Trophoblast cell (in vitro differentiated cells and primary cell): Measurements from ENCODE around the gene FAM131B.

Source experiments
- DNase-seq, 2 donors: peaks; one replicate each; pipeline ENCODE4 v3.0.0-alpha.2; 2016
- H2AFZ ChIP-seq: 2 replicates; pipeline ENCODE4 v1.6.1; 2013; ENCODE audit warnings: low read length, moderate library complexity, mild to moderate bottlenecking; ENCODE audit not compliant: insufficient read depth, poor library complexity
- H2AK5ac ChIP-seq: 2 replicates; pipeline ENCODE4 v1.6.1; 2013; ENCODE audit warnings: mild to moderate bottlenecking, low read length
- H2BK120ac ChIP-seq: 2 replicates; pipeline ENCODE4 v1.6.1; 2013; ENCODE audit warnings: low read length, mild to moderate bottlenecking, moderate library complexity; ENCODE audit not compliant: insufficient read depth, poor library complexity
- H2BK12ac ChIP-seq: 2 replicates; pipeline ENCODE4 v1.6.1; 2013; ENCODE audit warnings: mild to moderate bottlenecking, low read length, moderate library complexity
- H2BK5ac ChIP-seq: 2 replicates; pipeline ENCODE4 v1.6.1; 2013; ENCODE audit warnings: low read length, low read depth, moderate library complexity, mild to moderate bottlenecking; ENCODE audit not compliant: poor library complexity
- H3K14ac ChIP-seq: 2 replicates; pipeline ENCODE4 v1.6.1; 2013; ENCODE audit warnings: mild to moderate bottlenecking, low read length
- H3K18ac ChIP-seq: 2 replicates; pipeline ENCODE4 v1.6.1; 2013; ENCODE audit warnings: mild to moderate bottlenecking, low read length
- H3K23ac ChIP-seq: 2 replicates; pipeline ENCODE4 v1.6.1; 2013; ENCODE audit warnings: low read length
- H3K27ac ChIP-seq: 2 replicates; pipeline ENCODE4 v1.5.1; 2013; ENCODE audit warnings: low read depth, mild to moderate bottlenecking, inconsistent platforms, low read length, moderate library complexity
- H3K27me3 ChIP-seq: 2 replicates; pipeline ENCODE4 v1.6.1; 2013; ENCODE audit warnings: inconsistent platforms, mild to moderate bottlenecking, low read length, moderate library complexity; ENCODE audit not compliant: insufficient read depth
- H3K36me3 ChIP-seq, 2 experiments: 1 replicate in 1 of 2; 2 replicates in 1 of 2; pipeline ENCODE4 v1.6.1; 2013; ENCODE audit warnings: low read length in 2 of 2, mild to moderate bottlenecking in 2 of 2, moderate library complexity in 1 of 2; ENCODE audit not compliant: insufficient read depth in 2 of 2, control insufficient read depth in 1 of 2
- H3K4ac ChIP-seq: 2 replicates; pipeline ENCODE4 v1.6.1; 2013; ENCODE audit warnings: low read depth, mild to moderate bottlenecking, low read length, moderate library complexity
- H3K4me1 ChIP-seq, 2 experiments: 1 replicate in 1 of 2; 2 replicates in 1 of 2; pipeline ENCODE4 v1.6.1; 2013; ENCODE audit warnings: low read length in 2 of 2, mild to moderate bottlenecking in 2 of 2, moderate library complexity in 1 of 2; ENCODE audit not compliant: insufficient read depth in 2 of 2, control insufficient read depth in 1 of 2
- H3K4me2 ChIP-seq: 2 replicates; pipeline ENCODE4 v1.6.1; 2013; ENCODE audit warnings: inconsistent platforms, mild to moderate bottlenecking, low read length, moderate library complexity
- H3K4me3 ChIP-seq: 2 replicates; pipeline ENCODE4 v1.5.1; 2013; ENCODE audit warnings: mild to moderate bottlenecking, low read depth, low read length, inconsistent platforms
- H3K79me1 ChIP-seq: one replicate; pipeline ENCODE4 v1.6.1; 2013; ENCODE audit warnings: low read length
- H3K79me2 ChIP-seq: 2 replicates; pipeline ENCODE4 v1.6.1; 2013; ENCODE audit warnings: low read length, mild to moderate bottlenecking; ENCODE audit not compliant: control insufficient read depth, insufficient read depth, poor library complexity
- H3K9ac ChIP-seq: 2 replicates; pipeline ENCODE4 v1.6.1; 2013; ENCODE audit warnings: mild to moderate bottlenecking, low read length
- H3K9me3 ChIP-seq: 2 replicates; pipeline ENCODE4 v1.6.1; 2013; ENCODE audit warnings: low read depth, mild to moderate bottlenecking, control low read depth, inconsistent platforms, low read length; ENCODE audit not compliant: insufficient read depth
- H4K12ac ChIP-seq: 2 replicates; pipeline ENCODE4 v1.6.1; 2013; ENCODE audit warnings: low read depth, mild to moderate bottlenecking, low read length, moderate library complexity
- H4K8ac ChIP-seq: 2 replicates; pipeline ENCODE4 v1.6.1; 2013; ENCODE audit warnings: low read depth, mild to moderate bottlenecking, low read length, moderate library complexity
- H4K91ac ChIP-seq: one replicate; pipeline ENCODE4 v1.6.1; 2013; ENCODE audit warnings: low read depth, mild to moderate bottlenecking, low read length, moderate library complexity
- WGBS: extraction: QIAGEN DNeasy Blood & Tissue Kit; methylation state at CpG from one replicate; pipeline ENCODE4 v1.1.7; 2013; ENCODE audit warnings: missing lambda C conversion rate; ENCODE audit not compliant: insufficient read length, insufficient coverage; ENCODE audit errors: extremely low coverage; 5-methylcytosine and 5-hydroxymethylcytosine counted together

The FAM131B gene

GRCh38 chr7:143331179-143331801 is 31.2 kb downstream of the FAM131B start:
- no peaks in the 10 kb centered on the region for H3K79me1 ChIP-seq
- no peaks in the 10 kb centered on the region for H3K36me3 ChIP-seq
- WGBS, result no CpG with 5 or more reads among the region's 8 CpGs
- no peak overlapping the region for H3K14ac ChIP-seq
- no peaks in the 10 kb centered on the region for H3K9me3 ChIP-seq
- H2AFZ ChIP-seq, result no peak overlapping the region
- DNase-seq, result no peak
- H2BK5ac ChIP-seq, result no peak overlapping the region
- H3K4me2 ChIP-seq, result no peak overlapping the region
- H3K4ac ChIP-seq, result no peak overlapping the region
- H4K8ac ChIP-seq, result no peak overlapping the region
- no peak overlapping the region for H3K27ac ChIP-seq
- H3K4me3 ChIP-seq, result no peak overlapping the region
- H2AK5ac ChIP-seq, result no peak overlapping the region
- H4K91ac ChIP-seq, result no peak overlapping the region
- H3K27me3 ChIP-seq, result no peaks in the 10 kb centered on the region
- no peaks in the 10 kb centered on the region for H3K79me2 ChIP-seq
- H4K12ac ChIP-seq, result no peak overlapping the region
- H2BK12ac ChIP-seq, result no peak overlapping the region
- H3K4me1 ChIP-seq, result no peaks in the 10 kb centered on the region
- no peak overlapping the region for H3K23ac ChIP-seq
- H3K9ac ChIP-seq, result no peak overlapping the region
- H3K18ac ChIP-seq, result no peak overlapping the region
- H2BK120ac ChIP-seq, result no peak overlapping the region

GRCh38 chr7:143329471-143330170 is 32.9 kb downstream of the FAM131B start:
- no peak overlapping the region for H3K9ac ChIP-seq
- H3K9me3 ChIP-seq, result no peaks in the 10 kb centered on the region
- no peak overlapping the region for H3K18ac ChIP-seq
- no peak overlapping the region for H4K8ac ChIP-seq
- H2AFZ ChIP-seq, result no peak overlapping the region
- H2BK12ac ChIP-seq, result no peak overlapping the region
- no peak overlapping the region for H3K23ac ChIP-seq
- H2AK5ac ChIP-seq, result no peak overlapping the region
- H2BK5ac ChIP-seq, result no peak overlapping the region
- no peak overlapping the region for H3K4ac ChIP-seq
- no peak for DNase-seq
- no peak overlapping the region for H3K4me3 ChIP-seq
- H3K27me3 ChIP-seq, result no peaks in the 10 kb centered on the region
- H3K36me3 ChIP-seq, result no peaks in the 10 kb centered on the region
- H4K12ac ChIP-seq, result no peak overlapping the region
- H3K4me1 ChIP-seq, result no peaks in the 10 kb centered on the region
- no CpG with 5 or more reads among the region's 10 CpGs for WGBS
- H3K4me2 ChIP-seq, result no peak overlapping the region
- H3K27ac ChIP-seq, result no peak overlapping the region
- H3K79me2 ChIP-seq, result no peaks in the 10 kb centered on the region
- H4K91ac ChIP-seq, result no peak overlapping the region
- H3K14ac ChIP-seq, result no peak overlapping the region
- H2BK120ac ChIP-seq, result no peak overlapping the region
- H3K79me1 ChIP-seq, result no peaks in the 10 kb centered on the region

- Histone ChIP-seq H3K27ac (no peak overlapping the region), H4K12ac (no peak overlapping the region), H4K8ac (no peak overlapping the region), H3K23ac (no peak overlapping the region), H3K4me1 (no peaks in the 10 kb centered on the region), H3K4me2 (no peak overlapping the region), H3K9ac (no peak overlapping the region), H4K91ac (no peak overlapping the region), H3K79me2 (no peaks in the 10 kb centered on the region), H2BK5ac (no peak overlapping the region), H3K4ac (no peak overlapping the region), H2AFZ (no peak overlapping the region), H3K9me3 (no peaks in the 10 kb centered on the region), H3K79me1 (no peaks in the 10 kb centered on the region), H2BK120ac (no peak overlapping the region), H3K4me3 (no peak overlapping the region), H3K18ac (no peak overlapping the region), H2AK5ac (no peak overlapping the region), H3K27me3 (no peaks in the 10 kb centered on the region), H3K14ac (no peak overlapping the region), H3K36me3 (no peaks in the 10 kb centered on the region), H2BK12ac (no peak overlapping the region)
- WGBS, result no CpG with 5 or more reads among the region's 5 CpGs
- DNase-seq, result no peak
These were observed 34.6 kb downstream of the FAM131B start for GRCh38 chr7:143327903-143328302.

GRCh38 chr7:143325240-143325639 is 37.3 kb downstream of the FAM131B start:
- H3K14ac ChIP-seq, result no peak overlapping the region
- no peak overlapping the region for H3K23ac ChIP-seq
- H4K91ac ChIP-seq, result no peak overlapping the region
- H3K9me3 ChIP-seq, result no peaks in the 10 kb centered on the region
- H3K36me3 ChIP-seq, result no peaks in the 10 kb centered on the region
- no peaks in the 10 kb centered on the region for H3K79me2 ChIP-seq
- H3K18ac ChIP-seq, result no peak overlapping the region
- no peak overlapping the region for H3K4me3 ChIP-seq
- WGBS, result no CpG with 5 or more reads among the region's 2 CpGs
- H3K4ac ChIP-seq, result no peak overlapping the region
- no peak overlapping the region for H3K27ac ChIP-seq
- H2AFZ ChIP-seq, result no peak overlapping the region
- H3K4me2 ChIP-seq, result no peak overlapping the region
- DNase-seq, result no peak
- no peak overlapping the region for H2BK5ac ChIP-seq
- peaks cover 0 to 4% of the 10 kb centered on the region in 2 experiments for H3K4me1 ChIP-seq
- H4K8ac ChIP-seq, result no peak overlapping the region
- H4K12ac ChIP-seq, result no peak overlapping the region
- H2BK120ac ChIP-seq, result no peak overlapping the region
- H2BK12ac ChIP-seq, result no peak overlapping the region
- H3K79me1 ChIP-seq, result no peaks in the 10 kb centered on the region
- H3K27me3 ChIP-seq, result no peaks in the 10 kb centered on the region
- H2AK5ac ChIP-seq, result no peak overlapping the region
- H3K9ac ChIP-seq, result no peak overlapping the region
